Measurements from ENCODE around the gene NPIPB6. TPM values are rescaled to one million over a fixed set of nuclear protein-coding genes. Genes with fewer than 3 reads are reported as not detected.
A peak's percentile ranks its signal among the peaks of the same experiment; 100 is the strongest.
"Not testable (repeated sequence)": the region's sequence is repeated elsewhere in the genome, so short reads cannot be mapped to it uniquely, and the experiment has no call there.

Gene NPIPB6
- total RNA-seq (5.8 and 6.2 TPM in 2 replicates), polyA plus RNA-seq (2.1 and 2.3 TPM in 2 replicates), polyA minus RNA-seq (1.6 and 2.2 TPM in 2 replicates)
- 1.2 TPM for total RNA-seq (2013)

GRCh38 chr16:28363408-28363807 lies at the start of gene NPIPB6:
TSS of gene NPIPB6 (minus strand) at chr16:28363508. CDS start at chr16:28362822, 686 bp downstream.
- H3K4me2 ChIP-seq (replicated peaks; ENCODE audit: low read depth, low read length, poor library complexity, severe bottlenecking); H3K36me3 ChIP-seq (replicated peaks in 1 of 2; ENCODE audit: control extremely low read depth in 1 of 2, control insufficient read depth in 1 of 2, extremely low read depth in 1 of 2, insufficient read depth in 2 of 2, low read length in 1 of 2); intact Hi-C loops (cut with micrococcal nuclease); H2AFZ ChIP-seq (ENCODE audit: insufficient read depth, low read depth, low read length, poor library complexity, severe bottlenecking); H3K4me3 ChIP-seq (ENCODE audit: control extremely low read depth in 1 of 5, extremely low read depth in 1 of 5, insufficient read depth in 1 of 5, low read depth in 2 of 5, low read length in 4 of 5); H3K9ac ChIP-seq (ENCODE audit: low read length); H3K9me3 Mint-ChIP-seq (ENCODE audit: insufficient read depth); H3K27ac ChIP-seq (ENCODE audit: low read length in 2 of 2); H3K27me3 Mint-ChIP-seq; H3K27ac Mint-ChIP-seq; H4K20me1 ChIP-seq (ENCODE audit: control insufficient read depth, insufficient read depth, low read length, poor library complexity, severe bottlenecking); H3K4me3 Mint-ChIP-seq; H3K9me3 ChIP-seq (ENCODE audit: control extremely low read depth in 1 of 3, control insufficient read depth in 2 of 3, insufficient read depth in 1 of 3, low read length in 2 of 3); POLR2A ChIA-PET; DNase-seq; ATAC-seq (ENCODE audit: low read depth); H3K79me2 ChIP-seq (ENCODE audit: control insufficient read depth, insufficient read depth, low read length); H3K27me3 ChIP-seq (replicated peaks in 1 of 4; ENCODE audit: control extremely low read depth in 1 of 4, control insufficient read depth in 3 of 4, insufficient read depth in 4 of 4, low read length in 3 of 4); H3K4me1 Mint-ChIP-seq; H3K4me1 ChIP-seq (ENCODE audit: control insufficient read depth in 2 of 2, insufficient read depth in 2 of 2, low read length in 2 of 2); CTCF ChIA-PET: not testable (repeated sequence)
- WGBS (ENCODE audit: insufficient coverage), result no CpG with 5 or more reads among the region's 5 CpGs

- POLR2A ChIA-PET; H3K79me2 ChIP-seq (ENCODE audit: control insufficient read depth, insufficient read depth, low read length); H3K9me3 Mint-ChIP-seq (ENCODE audit: insufficient read depth); H3K27me3 ChIP-seq (replicated peaks in 1 of 4; ENCODE audit: control extremely low read depth in 1 of 4, control insufficient read depth in 3 of 4, insufficient read depth in 4 of 4, low read length in 3 of 4); H3K4me2 ChIP-seq (replicated peaks; ENCODE audit: low read depth, low read length, poor library complexity, severe bottlenecking); CTCF ChIA-PET; intact Hi-C loops (cut with micrococcal nuclease); H4K20me1 ChIP-seq (ENCODE audit: control insufficient read depth, insufficient read depth, low read length, poor library complexity, severe bottlenecking); H3K9ac ChIP-seq (ENCODE audit: low read length); H2AFZ ChIP-seq (ENCODE audit: insufficient read depth, low read depth, low read length, poor library complexity, severe bottlenecking); H3K4me1 Mint-ChIP-seq; H3K36me3 ChIP-seq (replicated peaks in 1 of 2; ENCODE audit: control extremely low read depth in 1 of 2, control insufficient read depth in 1 of 2, extremely low read depth in 1 of 2, insufficient read depth in 2 of 2, low read length in 1 of 2); H3K27ac Mint-ChIP-seq; H3K27ac ChIP-seq (ENCODE audit: low read length in 2 of 2); H3K4me1 ChIP-seq (ENCODE audit: control insufficient read depth in 2 of 2, insufficient read depth in 2 of 2, low read length in 2 of 2); DNase-seq; H3K27me3 Mint-ChIP-seq; H3K9me3 ChIP-seq (ENCODE audit: control extremely low read depth in 1 of 3, control insufficient read depth in 2 of 3, insufficient read depth in 1 of 3, low read length in 2 of 3): not testable (repeated sequence)
- no CpG with 5 or more reads among the region's 66 CpGs for WGBS (ENCODE audit: insufficient coverage)
- H3K4me3 ChIP-seq (ENCODE audit: control extremely low read depth in 1 of 5, extremely low read depth in 1 of 5, insufficient read depth in 1 of 5, low read depth in 2 of 5, low read length in 4 of 5), result peak within 1 kb of the TSS in 2 of 5 experiments; percentile 11 to 26
- peak; percentile 99 for ATAC-seq (ENCODE audit: low read depth)
- H3K4me3 Mint-ChIP-seq, result peak within 1 kb of the TSS; percentile 55
Measured at GRCh38 chr16:28403220-28404072, 40.1 kb upstream of the NPIPB6 start, which contains the start of gene EIF3CL. TSS of gene EIF3CL (minus strand) at chr16:28403841. CDS start at chr16:28403618, 223 bp downstream.

GRCh38 chr16:28392054-28392453 lies 28.7 kb upstream of the NPIPB6 start:
- H3K27ac Mint-ChIP-seq; H4K20me1 ChIP-seq (ENCODE audit: control insufficient read depth, insufficient read depth, low read length, poor library complexity, severe bottlenecking); ATAC-seq (ENCODE audit: low read depth); H3K4me1 ChIP-seq (ENCODE audit: control insufficient read depth in 2 of 2, insufficient read depth in 2 of 2, low read length in 2 of 2); H3K9me3 ChIP-seq (ENCODE audit: control extremely low read depth in 1 of 3, control insufficient read depth in 2 of 3, insufficient read depth in 1 of 3, low read length in 2 of 3); CTCF ChIA-PET; intact Hi-C loops (cut with micrococcal nuclease); H3K27ac ChIP-seq (ENCODE audit: low read length in 2 of 2); H3K4me1 Mint-ChIP-seq; H2AFZ ChIP-seq (ENCODE audit: insufficient read depth, low read depth, low read length, poor library complexity, severe bottlenecking); H3K9ac ChIP-seq (ENCODE audit: low read length); POLR2A ChIA-PET; H3K27me3 Mint-ChIP-seq; H3K36me3 ChIP-seq (replicated peaks in 1 of 2; ENCODE audit: control extremely low read depth in 1 of 2, control insufficient read depth in 1 of 2, extremely low read depth in 1 of 2, insufficient read depth in 2 of 2, low read length in 1 of 2); H3K4me3 Mint-ChIP-seq; H3K4me2 ChIP-seq (replicated peaks; ENCODE audit: low read depth, low read length, poor library complexity, severe bottlenecking); H3K27me3 ChIP-seq (replicated peaks in 1 of 4; ENCODE audit: control extremely low read depth in 1 of 4, control insufficient read depth in 3 of 4, insufficient read depth in 4 of 4, low read length in 3 of 4); H3K79me2 ChIP-seq (ENCODE audit: control insufficient read depth, insufficient read depth, low read length); H3K9me3 Mint-ChIP-seq (ENCODE audit: insufficient read depth); H3K4me3 ChIP-seq (ENCODE audit: control extremely low read depth in 1 of 5, extremely low read depth in 1 of 5, insufficient read depth in 1 of 5, low read depth in 2 of 5, low read length in 4 of 5); DNase-seq: not testable (repeated sequence)
- no CpG with 5 or more reads among the region's 5 CpGs for WGBS (ENCODE audit: insufficient coverage)

Measured in B cell (primary cell).